ENCODE measurements around the gene ALPK3. TPM values are rescaled to one million over a fixed set of nuclear protein-coding genes. Genes with fewer than 3 reads are reported as not detected.

ALPK3 gene
- total RNA-seq, 1 experiment from 2014 or later: 17.7 TPM

DNA sequence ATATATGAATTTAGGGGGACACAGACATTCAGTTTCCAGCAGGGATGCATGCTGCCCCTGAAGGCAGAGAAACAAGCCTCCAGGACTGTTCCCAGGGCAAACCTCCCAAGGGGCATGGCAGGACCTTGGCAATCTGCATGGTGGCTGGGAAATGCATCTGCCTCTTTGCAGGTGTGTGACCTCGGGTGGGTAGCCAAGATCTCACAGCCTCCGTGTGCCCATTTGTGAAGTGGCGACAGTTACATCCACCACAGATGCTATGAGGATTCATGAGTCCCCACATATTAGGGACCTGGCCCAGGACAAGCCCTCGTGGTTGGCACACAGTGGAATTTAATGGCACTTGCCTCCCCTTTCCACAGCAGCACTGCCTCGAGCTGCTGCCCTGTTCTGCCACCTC is 97.2 kb downstream of the ALPK3 start:
- Mint-ChIP-seq H3K27ac (no peak overlapping the region; a peak in 1 of 7 replicates), H3K27me3 (ENCODE audit: low read depth) (no peaks in the 10 kb centered on the region), H3K36me3 (ENCODE audit: insufficient read depth in 1 of 3, low read depth in 3 of 3) (no peaks in the 10 kb centered on the region), H3K9me3 (no peaks in the 10 kb centered on the region; a peak in 2 of 5 replicates), H3K4me3 (no peak overlapping the region), H3K4me1 (peaks cover 5% of the 10 kb centered on the region in 2 experiments)
- TF ChIP-seq, protein P1, sequence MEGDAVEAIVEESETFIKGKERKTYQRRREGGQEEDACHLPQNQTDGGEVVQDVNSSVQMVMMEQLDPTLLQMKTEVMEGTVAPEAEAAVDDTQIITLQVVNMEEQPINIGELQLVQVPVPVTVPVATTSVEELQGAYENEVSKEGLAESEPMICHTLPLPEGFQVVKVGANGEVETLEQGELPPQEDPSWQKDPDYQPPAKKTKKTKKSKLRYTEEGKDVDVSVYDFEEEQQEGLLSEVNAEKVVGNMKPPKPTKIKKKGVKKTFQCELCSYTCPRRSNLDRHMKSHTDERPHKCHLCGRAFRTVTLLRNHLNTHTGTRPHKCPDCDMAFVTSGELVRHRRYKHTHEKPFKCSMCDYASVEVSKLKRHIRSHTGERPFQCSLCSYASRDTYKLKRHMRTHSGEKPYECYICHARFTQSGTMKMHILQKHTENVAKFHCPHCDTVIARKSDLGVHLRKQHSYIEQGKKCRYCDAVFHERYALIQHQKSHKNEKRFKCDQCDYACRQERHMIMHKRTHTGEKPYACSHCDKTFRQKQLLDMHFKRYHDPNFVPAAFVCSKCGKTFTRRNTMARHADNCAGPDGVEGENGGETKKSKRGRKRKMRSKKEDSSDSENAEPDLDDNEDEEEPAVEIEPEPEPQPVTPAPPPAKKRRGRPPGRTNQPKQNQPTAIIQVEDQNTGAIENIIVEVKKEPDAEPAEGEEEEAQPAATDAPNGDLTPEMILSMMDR (conservative IDR thresholded peaks at IDR 0.05): no peak
- no peak overlapping the region for H3K9ac ChIP-seq (ENCODE audit: extremely low read depth, insufficient read length, low read length)
- H3K4ac ChIP-seq (ENCODE audit: low read depth, low read length): no peak overlapping the region
- H2BK120ac ChIP-seq (ENCODE audit: low read depth, low read length, poor library complexity, severe bottlenecking): no peak overlapping the region
- no peak overlapping the region for H3K18ac ChIP-seq (ENCODE audit: insufficient read length, low read depth, low read length)
- no peak overlapping the region for H3K27ac ChIP-seq (ENCODE audit: insufficient read length, low read depth, low read length)
- no peak overlapping the region for H2AFZ ChIP-seq (ENCODE audit: low read length)
- no peaks in the 10 kb centered on the region for H3K79me2 ChIP-seq (ENCODE audit: insufficient read depth, low read length)
- no peak overlapping the region for H3K4me2 ChIP-seq (ENCODE audit: insufficient read depth, insufficient read length, low read length)
- H3K9me3 ChIP-seq (ENCODE audit: control insufficient read depth, low read depth, low read length): no peaks in the 10 kb centered on the region
- no peak overlapping the region for H2BK20ac ChIP-seq (ENCODE audit: low read depth, low read length, poor library complexity, severe bottlenecking)
- H4K20me1 ChIP-seq (ENCODE audit: control insufficient read depth, insufficient read depth, insufficient read length): no peaks in the 10 kb centered on the region
- no peak overlapping the region for H2BK12ac ChIP-seq (ENCODE audit: insufficient read length, low read depth, low read length)
- H4K5ac ChIP-seq (ENCODE audit: insufficient read length, low read depth, low read length): no peak overlapping the region
- no peak overlapping the region for H3K14ac ChIP-seq (ENCODE audit: insufficient read depth, low read length)
- no peak overlapping the region for H3K23ac ChIP-seq (ENCODE audit: insufficient read length, low read depth, low read length)
- no peaks in the 10 kb centered on the region for H3K4me1 ChIP-seq (ENCODE audit: insufficient read depth, low read length)
- no peak overlapping the region for H2BK5ac ChIP-seq (ENCODE audit: insufficient read length, low read length)
- H3K23me2 ChIP-seq (ENCODE audit: insufficient read length, low read depth, low read length, poor library complexity, severe bottlenecking): no peaks in the 10 kb centered on the region
- no peak overlapping the region for H3T11ph ChIP-seq (ENCODE audit: low read length)
- DNase-seq: no peak
- H2BK15ac ChIP-seq (ENCODE audit: low read depth, low read length): no peak overlapping the region
- H3K27me3 ChIP-seq (ENCODE audit: insufficient read depth, low read length): no peaks in the 10 kb centered on the region
- no peaks in the 10 kb centered on the region for H3K79me1 ChIP-seq (ENCODE audit: insufficient read depth, low read depth, low read length, poor library complexity, severe bottlenecking)
- no peak overlapping the region for H4K8ac ChIP-seq (replicated peaks; ENCODE audit: insufficient read length, low read depth, low read length)
- no peak overlapping the region for H4K91ac ChIP-seq (ENCODE audit: insufficient read length, low read depth, low read length)
- no peak overlapping the region for H3K56ac ChIP-seq (ENCODE audit: insufficient read length, low read depth, low read length)
- H2AK5ac ChIP-seq (ENCODE audit: insufficient read length, low read length): no peak overlapping the region
- WGBS (ENCODE audit: extremely low coverage, insufficient read length, low lambda C conversion rate): no CpG with 5 or more reads among the region's 5 CpGs

Data from H9 (cell line).